Adrenal gland (tissue), 12 donors: ENCODE data around the gene IFRD2. TPM values are rescaled to one million over a fixed set of nuclear protein-coding genes. Genes with fewer than 3 reads are reported as not detected.

Experiments
- DNase-seq, 7 donors: peaks; one replicate each; pipeline ENCODE4 v3.0.0-alpha.2; 2019 to 2020
- H3K27ac ChIP-seq, 5 donors: fragments of 200-600 bp; sonication (generic) in 4 of 5; 1 replicate in 3 of 5; 2 replicates in 2 of 5; pipeline versions ENCODE4 v1.5.1 to v1.8.0; 2016 to 2020; ENCODE audit warnings: mild to moderate bottlenecking in 1 of 5
- H3K27me3 ChIP-seq: fragments of 200-600 bp; 2 replicates; pipeline ENCODE4 v1.8.0; 2021
- H3K36me3 ChIP-seq, 2 donors: fragments of 200-600 bp; replicated peaks in 1 of 2; 1 replicate in 1 of 2; 2 replicates in 1 of 2; pipeline versions ENCODE4 v1.5.1 to v1.8.0; 2018 to 2022
- H3K4me1 ChIP-seq, 2 donors: fragments of 200-600 bp; replicated peaks in 1 of 2; 1 replicate in 1 of 2; 2 replicates in 1 of 2; pipeline versions ENCODE4 v1.5.1 to v1.8.0; 2018 to 2021
- H3K4me3 ChIP-seq, 4 donors: fragments of 200-600 bp; sonication (generic) in 3 of 4; one replicate each; pipeline ENCODE4 v1.5.1; 2016 to 2018
- H3K9me3 ChIP-seq, 3 donors: fragments of 200-600 bp; sonication (generic) in 1 of 3; replicated peaks in 1 of 3; 1 replicate in 2 of 3; 2 replicates in 1 of 3; pipeline versions ENCODE4 v1.5.1 to v1.8.0; 2016 to 2021
- POLR2A ChIP-seq, 2 donors: fragments of 450-650 bp; IDR thresholded peaks; one replicate each; pipeline ENCODE4 v1.6.1; 2017; ENCODE audit warnings: antibody characterized with exemption in 2 of 2, mild to moderate bottlenecking in 2 of 2, moderate library complexity in 1 of 2
- WGBS, 4 donors: extraction: QIAGEN DNeasy Blood & Tissue Kit in 2 of 4; methylation state at CpG; one replicate each; pipeline versions ENCODE4 v1.1.5 to v1.1.7; 2013 to 2017; 5-methylcytosine and 5-hydroxymethylcytosine counted together
- intact Hi-C, 2 donors: fragments of 100-400 bp; cut with DNase I; formaldehyde crosslinking; loops; one replicate each; pipeline versions ENCODE4 v1.14.1 to v1.15.0; 2022 to 2023
- polyA plus RNA-seq, 3 donors: library from polyadenylated mRNA; stranded (reverse); fragments of 200-250 nt in 2 of 3; fragments of 350-450 nt in 1 of 3; fragmentation: Illumina TruSeq in 1 of 3; extraction: RNeasy Lipid Tissue Mini Kit (QIAGEN cat#74804) in 1 of 3; gene quantifications; one replicate each; pipeline ENCODE4 v1.2.3, GENCODE V29; 2013 to 2014
- total RNA-seq, 9 donors: library from RNA; depleted of rRNA in 4 of 9; stranded (reverse); fragments of >200 nt in 4 of 9; fragments of 120-200 nt in 1 of 9; fragmentation: NEBNext Ultra II Directional in 1 of 9; extraction: Animal tissue kit (Norgen Biotek cat#: 25700) in 1 of 9; gene quantifications; one replicate each; pipeline versions ENCODE4 v1.1.0 to v1.2.4, GENCODE V29; 2013 to 2023
- TF ChIP-seq, protein P1 (sequence below), 6 experiments: fragments of 450-650 bp in 4 of 6; fragments of 200-600 bp in 2 of 6; sonication (generic) in 1 of 6; IDR thresholded peaks; 1 replicate in 5 of 6; 2 replicates in 1 of 6; pipeline versions ENCODE4 v1.5.1 to v1.8.0; 2016 to 2021; ENCODE audit warnings: antibody characterized with exemption in 6 of 6, mild to moderate bottlenecking in 2 of 6, moderate library complexity in 1 of 6
- donor health status: healthy with polysubstance abuse.
- donor health status: Bipolar disorder and iron deficiency.
- donor health status: DM: yes; HTN: yes; CAD: no.
- donor health status: DM: no; HTN: no; CAD: no.
- donor health status: DM: no; HTN: no; CAD: no.
- donor health status: DM: yes; HTN: yes; CAD: no.

Gene IFRD2
- total and polyA plus RNA-seq, 12 donors: 31.6 to 182 (median 56.8) TPM

DNA sequence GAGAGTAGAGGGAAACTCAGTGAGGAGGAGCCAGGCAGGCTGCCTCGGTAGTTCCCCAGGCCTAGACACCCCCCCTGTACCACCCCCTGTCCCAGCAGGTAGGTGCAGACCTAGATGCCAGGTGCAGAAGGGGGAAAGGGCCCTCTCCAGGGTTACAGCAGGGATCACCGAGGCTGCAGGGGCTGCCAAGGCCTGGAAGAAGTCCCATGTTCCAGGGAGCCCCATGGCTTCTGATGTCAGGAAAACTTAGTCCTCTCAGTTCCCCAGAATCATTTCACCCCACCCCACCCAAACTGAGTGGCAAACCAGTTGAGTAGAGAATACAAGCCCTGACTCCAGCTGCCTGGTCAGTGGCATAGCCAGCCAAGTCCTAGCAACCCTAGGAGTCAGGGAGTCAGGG lies 30.7 kb downstream of the IFRD2 start:
- no peaks in the 10 kb centered on the region for H3K9me3 ChIP-seq
- TF ChIP-seq, protein P1, sequence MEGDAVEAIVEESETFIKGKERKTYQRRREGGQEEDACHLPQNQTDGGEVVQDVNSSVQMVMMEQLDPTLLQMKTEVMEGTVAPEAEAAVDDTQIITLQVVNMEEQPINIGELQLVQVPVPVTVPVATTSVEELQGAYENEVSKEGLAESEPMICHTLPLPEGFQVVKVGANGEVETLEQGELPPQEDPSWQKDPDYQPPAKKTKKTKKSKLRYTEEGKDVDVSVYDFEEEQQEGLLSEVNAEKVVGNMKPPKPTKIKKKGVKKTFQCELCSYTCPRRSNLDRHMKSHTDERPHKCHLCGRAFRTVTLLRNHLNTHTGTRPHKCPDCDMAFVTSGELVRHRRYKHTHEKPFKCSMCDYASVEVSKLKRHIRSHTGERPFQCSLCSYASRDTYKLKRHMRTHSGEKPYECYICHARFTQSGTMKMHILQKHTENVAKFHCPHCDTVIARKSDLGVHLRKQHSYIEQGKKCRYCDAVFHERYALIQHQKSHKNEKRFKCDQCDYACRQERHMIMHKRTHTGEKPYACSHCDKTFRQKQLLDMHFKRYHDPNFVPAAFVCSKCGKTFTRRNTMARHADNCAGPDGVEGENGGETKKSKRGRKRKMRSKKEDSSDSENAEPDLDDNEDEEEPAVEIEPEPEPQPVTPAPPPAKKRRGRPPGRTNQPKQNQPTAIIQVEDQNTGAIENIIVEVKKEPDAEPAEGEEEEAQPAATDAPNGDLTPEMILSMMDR (IDR thresholded peaks at IDR 0.05): no peak
- TF ChIP-seq POLR2A (IDR thresholded peaks at IDR 0.05): no peak
- peaks cover 0 to 22% of the 10 kb centered on the region in 2 donors for H3K36me3 ChIP-seq
- WGBS, 4 donors: 44 to 73% (median 60%) methylated on average over 1 to 2 of the region's 2 CpGs
- peak in 1 of 7 donors; percentile 30 for DNase-seq
- peak overlapping the region in 4 of 5 donors; percentile 91 to 98 (median 96) for H3K27ac ChIP-seq
- intact Hi-C loops: no loop called here
- no peaks in the 10 kb centered on the region for H3K27me3 ChIP-seq
- peaks cover 42 to 55% of the 10 kb centered on the region in 2 donors for H3K4me1 ChIP-seq
- no peak overlapping the region for H3K4me3 ChIP-seq

DNA sequence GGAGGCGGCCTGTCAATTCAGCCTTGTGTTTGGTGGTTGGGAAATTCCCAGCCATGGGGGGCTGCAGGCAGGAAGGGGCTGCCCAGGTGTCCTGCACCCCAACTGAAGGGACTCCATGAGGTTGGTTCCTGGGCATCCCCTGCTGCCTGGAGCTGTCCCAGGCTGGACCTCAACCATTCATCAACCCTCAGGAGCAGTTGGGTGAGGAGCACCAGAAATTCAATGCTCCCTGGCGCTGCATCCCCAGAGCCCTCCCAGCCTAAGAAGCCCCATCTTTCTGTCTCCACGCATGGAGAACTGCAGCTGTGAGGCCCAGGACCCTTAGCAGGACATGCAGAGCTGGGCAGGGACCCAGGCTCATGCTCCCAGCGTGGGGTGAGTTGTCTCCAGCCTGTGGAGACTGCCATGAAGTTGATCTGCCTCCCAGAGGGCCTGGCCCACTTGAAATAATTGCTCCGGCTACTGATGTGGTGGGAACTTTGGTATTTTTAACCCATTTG lies 31.2 kb downstream of the IFRD2 start:
- H3K27ac ChIP-seq: peak overlapping the region in 4 of 5 donors; percentile 91 to 98 (median 96)
- H3K4me3 ChIP-seq: peak overlapping the region in 1 of 4 donors; percentile 37
- WGBS, 4 donors: 67 to 90% (median 74%) methylated on average over 2 to 5 of the region's 5 CpGs
- H3K27me3 ChIP-seq: no peaks in the 10 kb centered on the region
- no peaks in the 10 kb centered on the region for H3K9me3 ChIP-seq
- H3K36me3 ChIP-seq: peaks cover 0 to 27% of the 10 kb centered on the region in 2 donors
- H3K4me1 ChIP-seq: peaks cover 42 to 50% of the 10 kb centered on the region in 2 donors
- TF ChIP-seq, protein P1 (IDR thresholded peaks at IDR 0.05): no peak
- TF ChIP-seq POLR2A (IDR thresholded peaks at IDR 0.05): no peak
- peak in 1 of 7 donors; percentile 32 for DNase-seq
- intact Hi-C loops: no loop called here

DNA sequence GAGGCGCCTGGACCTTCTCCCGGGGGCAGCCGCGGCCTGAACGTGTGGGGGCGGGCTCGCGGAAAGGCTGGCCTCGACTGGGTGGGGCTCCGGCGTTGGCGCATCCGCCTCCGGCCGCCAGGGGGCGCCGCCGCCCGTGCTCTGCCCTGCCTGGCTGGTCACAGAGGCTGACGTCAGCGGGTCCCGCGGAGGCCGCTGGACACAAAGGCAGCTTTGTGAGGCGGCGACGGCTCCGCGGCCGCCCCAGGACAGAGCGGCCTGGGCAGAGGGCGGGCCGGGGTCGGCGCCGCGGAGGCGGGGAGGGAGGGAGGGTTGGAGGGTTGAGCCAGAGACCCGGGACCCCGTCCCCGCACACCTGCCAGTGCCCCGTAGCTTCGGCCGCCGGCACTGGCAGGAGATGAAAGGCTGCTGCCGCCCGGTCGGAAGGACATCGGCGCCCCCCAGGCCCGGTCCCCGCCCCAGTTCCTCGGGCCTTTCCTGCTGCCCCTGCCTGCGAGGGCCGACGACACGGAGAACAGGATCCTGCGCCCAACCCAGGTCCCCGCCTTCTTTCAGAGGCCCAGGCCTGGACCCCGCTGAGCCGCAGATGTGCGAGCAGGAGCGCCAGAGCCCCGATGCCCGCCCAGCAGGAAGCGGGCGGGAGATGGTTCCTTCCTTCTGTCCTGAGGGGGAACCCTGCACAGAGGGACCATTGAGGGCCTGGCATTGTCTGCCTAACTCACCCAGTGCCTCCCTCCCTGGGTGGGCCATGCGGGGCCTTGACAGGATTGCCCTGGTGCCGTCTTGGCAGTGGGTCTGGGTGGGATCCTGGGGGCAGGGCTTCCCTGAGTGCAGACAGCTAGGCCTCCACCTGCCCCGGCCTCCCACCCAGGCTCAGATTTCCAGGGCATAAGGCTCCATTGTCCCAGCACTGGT lies 31.9 kb downstream of the IFRD2 start:
- H3K36me3 ChIP-seq: peaks cover 0 to 34% of the 10 kb centered on the region in 2 donors
- no peaks in the 10 kb centered on the region for H3K27me3 ChIP-seq
- H3K9me3 ChIP-seq: no peaks in the 10 kb centered on the region
- TF ChIP-seq POLR2A (IDR thresholded peaks at IDR 0.05): peak; percentile 41 to 59
- TF ChIP-seq, protein P1 (IDR thresholded peaks at IDR 0.05): peak; percentile 81 to 100 (median 93)
- peak overlapping the region in 2 of 4 donors; percentile 24 to 37 for H3K4me3 ChIP-seq
- H3K27ac ChIP-seq: peak overlapping the region; percentile 80 to 98 (median 96)
- intact Hi-C loops: no loop called here
- peak; percentile 92 to 97 (median 95) for DNase-seq
- WGBS, 4 donors: 0 to 3% (median 3%) methylated on average over 5 to 70 of the region's 70 CpGs; no CpG with 5 or more reads in 1 of the 4 donors
- peaks cover 36 to 46% of the 10 kb centered on the region in 2 donors for H3K4me1 ChIP-seq

DNA sequence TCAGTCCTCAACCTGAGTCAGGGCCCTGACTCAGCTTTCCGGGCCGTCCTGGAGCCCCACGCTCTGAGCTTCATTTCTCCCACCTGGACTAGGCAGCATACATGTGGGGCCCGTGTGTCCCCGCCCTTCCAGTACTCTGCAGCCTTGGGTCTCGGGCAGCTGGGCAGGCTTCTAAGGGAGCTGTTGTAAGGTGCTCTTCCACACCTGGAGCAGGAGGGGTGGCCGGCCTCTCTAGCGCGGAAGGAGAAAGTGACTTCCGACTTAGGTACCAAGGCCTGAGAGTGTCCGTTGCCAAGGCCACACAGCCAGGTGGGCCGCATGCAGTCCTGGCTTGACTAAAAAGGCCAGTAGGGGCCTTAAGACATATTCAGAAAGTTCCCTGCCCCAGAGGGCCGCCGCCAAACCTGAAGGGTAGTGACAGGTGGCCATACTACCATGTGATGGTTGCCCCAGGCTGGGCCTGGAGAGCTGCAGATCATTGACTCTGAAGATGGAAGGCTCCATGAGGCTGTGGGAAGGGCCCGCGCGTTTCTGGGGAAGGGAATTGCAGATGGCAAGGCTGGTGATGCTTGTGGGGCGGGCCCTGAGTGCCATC lies 32.7 kb downstream of the IFRD2 start:
- peak overlapping the region in 4 of 5 donors; percentile 91 to 98 (median 96) for H3K27ac ChIP-seq
- peaks cover 28 to 46% of the 10 kb centered on the region in 2 donors for H3K4me1 ChIP-seq
- H3K27me3 ChIP-seq: no peaks in the 10 kb centered on the region
- DNase-seq: no peak
- H3K4me3 ChIP-seq: peak overlapping the region in 1 of 4 donors; percentile 37
- TF ChIP-seq POLR2A (IDR thresholded peaks at IDR 0.05): no peak
- TF ChIP-seq, protein P1 (IDR thresholded peaks at IDR 0.05): no peak
- peaks cover 0 to 41% of the 10 kb centered on the region in 2 donors for H3K36me3 ChIP-seq
- 46 to 56% (median 47%) methylated on average over 9 to 18 of the region's 18 CpGs for whole genome bisulfite sequencing, 4 donors
- intact Hi-C loops: no loop called here
- no peaks in the 10 kb centered on the region for H3K9me3 ChIP-seq
